Ishikawa (cell line): ENCODE results near the gene PRX.

Source experiments
- CREB1 ChIP-seq: IDR thresholded peaks from 2 replicates; pipeline ENCODE4 v1.6.1; 2012; ENCODE audit warnings: low read depth
- EGR1 ChIP-seq: IDR thresholded peaks from 2 replicates; pipeline ENCODE4 v1.6.1; 2012
- EP300 ChIP-seq: IDR thresholded peaks from 2 replicates; pipeline ENCODE4 v1.6.1; 2012; ENCODE audit warnings: borderline replicate concordance
- FOXM1 ChIP-seq: IDR thresholded peaks from 2 replicates; pipeline ENCODE4 v1.6.1; 2012; ENCODE audit warnings: low read depth, borderline replicate concordance
- RAD21 ChIP-seq: IDR thresholded peaks from 2 replicates; pipeline ENCODE4 v1.6.1; 2012; ENCODE audit warnings: low read depth
- REST ChIP-seq: IDR thresholded peaks from 2 replicates; pipeline ENCODE4 v1.6.1; 2012; ENCODE audit warnings: low read depth, mild to moderate bottlenecking
- TAF1 ChIP-seq: IDR thresholded peaks from 2 replicates; pipeline ENCODE4 v1.6.1; 2012; ENCODE audit warnings: low read depth, mild to moderate bottlenecking
- TCF12 ChIP-seq: IDR thresholded peaks from 2 replicates; pipeline ENCODE4 v1.6.1; 2012; ENCODE audit warnings: low read depth
- TEAD4 ChIP-seq: IDR thresholded peaks from 2 replicates; pipeline ENCODE4 v1.6.1; 2012
- USF1 ChIP-seq: IDR thresholded peaks from 2 replicates; pipeline ENCODE4 v1.6.1; 2012
- YY1 ChIP-seq: IDR thresholded peaks from 2 replicates; pipeline ENCODE4 v1.6.1; 2012; ENCODE audit warnings: low read depth
- TF ChIP-seq, protein P1 (sequence below): IDR thresholded peaks from 2 replicates; pipeline ENCODE4 v1.6.1; 2012

DNA sequence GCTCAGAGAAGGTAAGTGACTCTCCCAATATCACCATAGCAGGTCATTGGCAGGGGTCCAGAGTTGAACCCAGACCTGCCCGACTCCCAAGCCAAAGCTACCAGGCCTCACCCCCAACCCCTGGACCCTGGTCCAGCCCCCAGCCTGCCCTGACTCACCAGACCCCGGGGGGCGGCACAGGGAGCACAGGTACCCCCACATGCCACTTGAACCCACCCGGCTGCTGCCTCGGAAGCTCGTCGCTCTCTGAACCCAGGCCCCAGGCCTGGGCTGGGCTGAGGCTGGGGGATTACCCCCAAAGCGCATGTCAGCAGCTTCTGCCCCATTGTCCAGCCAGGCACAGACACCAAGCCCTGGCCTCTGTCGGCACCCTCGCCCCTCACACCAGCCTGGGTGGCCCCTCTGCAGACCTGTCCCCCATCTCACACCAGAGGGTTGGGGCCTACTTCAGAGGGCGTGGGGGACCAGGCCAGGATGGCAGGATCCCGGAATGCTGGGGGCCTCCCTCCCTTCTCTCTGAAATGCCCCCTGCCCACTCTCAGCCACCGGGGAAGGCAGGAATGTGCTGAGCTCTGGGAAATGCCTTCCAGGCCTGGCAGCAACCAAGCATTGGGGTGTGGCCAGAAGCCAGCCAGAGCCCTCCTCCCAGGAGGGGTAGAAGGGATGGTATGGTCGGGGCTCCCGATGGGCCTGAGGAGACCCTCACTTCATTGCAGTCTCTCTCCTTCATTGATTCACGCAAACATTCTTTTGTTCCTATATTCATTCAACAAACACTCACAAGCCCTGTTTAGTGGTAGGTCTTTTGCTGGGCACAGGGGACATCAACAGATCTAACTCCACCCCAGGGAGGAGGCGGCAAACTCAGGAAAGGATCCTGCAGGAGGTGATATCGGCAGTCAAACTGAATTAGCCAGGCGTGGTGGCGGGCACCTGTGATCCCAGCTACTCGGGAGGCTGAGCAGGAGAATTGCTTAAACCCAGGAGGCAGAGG is 1.7 kb upstream of the PRX start:
- no peak for TF ChIP-seq TAF1
- TF ChIP-seq CREB1, result no peak
- no peak for TF ChIP-seq RAD21
- no peak for TF ChIP-seq REST
- TF ChIP-seq, protein P1, sequence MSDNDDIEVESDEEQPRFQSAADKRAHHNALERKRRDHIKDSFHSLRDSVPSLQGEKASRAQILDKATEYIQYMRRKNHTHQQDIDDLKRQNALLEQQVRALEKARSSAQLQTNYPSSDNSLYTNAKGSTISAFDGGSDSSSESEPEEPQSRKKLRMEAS, result no peak
- no peak for TF ChIP-seq EGR1
- no peak for TF ChIP-seq EP300
- no peak for TF ChIP-seq TEAD4
- TF ChIP-seq FOXM1, result no peak
- no peak for TF ChIP-seq YY1
- no peak for TF ChIP-seq USF1
- TF ChIP-seq TCF12, result no peak
